Neutrophil (primary cell): ENCODE measurements around the gene SAP30BP.

Source experiments
- H3K27ac ChIP-seq: fragments of 200-600 bp; sonication (generic); 2 replicates; pipeline ENCODE4 v1.5.1; 2016; ENCODE audit warnings: mild to moderate bottlenecking, moderate library complexity
- H3K27me3 ChIP-seq: fragments of 200-600 bp; sonication (generic); 2 replicates; pipeline ENCODE4 v1.6.0; 2016; ENCODE audit warnings: mild to moderate bottlenecking
- H3K36me3 ChIP-seq: fragments of 200-600 bp; sonication (generic); 2 replicates; pipeline ENCODE4 v1.5.1; 2017
- H3K4me1 ChIP-seq, 2 experiments: fragments of 200-600 bp in 1 of 2; sonication (generic) in 1 of 2; 1 replicate in 1 of 2; 2 replicates in 1 of 2; pipeline versions ENCODE4 v1.5.1 to v1.6.1; 2013 to 2016; ENCODE audit warnings: low read depth in 1 of 2, low read length in 1 of 2, mild to moderate bottlenecking in 1 of 2, moderate library complexity in 1 of 2; ENCODE audit not compliant: control insufficient read depth in 1 of 2, insufficient read depth in 1 of 2
- H3K4me3 ChIP-seq, 2 experiments: fragments of 200-600 bp in 1 of 2; sonication (generic) in 1 of 2; 1 replicate in 1 of 2; 2 replicates in 1 of 2; pipeline ENCODE4 v1.5.1; 2013 to 2016; ENCODE audit warnings: low read depth in 1 of 2, low read length in 1 of 2, mild to moderate bottlenecking in 1 of 2, moderate library complexity in 1 of 2
- H3K9me3 ChIP-seq: fragments of 200-600 bp; sonication (generic); 2 replicates; pipeline ENCODE4 v1.5.1; 2016
- CTCF ChIP-seq: fragments of 200-600 bp; sonication (generic); IDR thresholded peaks from 2 replicates; pipeline ENCODE4 v1.5.1; 2016; ENCODE audit warnings: antibody characterized with exemption

The SAP30BP gene

GRCh38 chr17:75752405-75752709 lies 85.2 kb downstream of the SAP30BP start:
- no peak for TF ChIP-seq CTCF
- H3K36me3 ChIP-seq: peaks cover 1% of the 10 kb centered on the region
- H3K4me1 ChIP-seq: peaks cover 31 to 35% of the 10 kb centered on the region in 2 experiments
- no peaks in the 10 kb centered on the region for H3K9me3 ChIP-seq
- no peak overlapping the region for H3K27ac ChIP-seq
- no peak overlapping the region for H3K4me3 ChIP-seq
- peaks cover 27% of the 10 kb centered on the region for H3K27me3 ChIP-seq

GRCh38 chr17:75752802-75753513 lies 85.8 kb downstream of the SAP30BP start:
- Histone ChIP-seq H3K9me3 (no peaks in the 10 kb centered on the region), H3K4me3 (peak overlapping the region; percentile 46 to 62), H3K27ac (no peak overlapping the region), H3K27me3 (peaks cover 27% of the 10 kb centered on the region), H3K4me1 (peaks cover 26 to 29% of the 10 kb centered on the region in 2 experiments), H3K36me3 (peaks cover 7% of the 10 kb centered on the region)
- TF ChIP-seq CTCF: no peak

- Histone ChIP-seq H3K4me1 (peaks cover 26 to 29% of the 10 kb centered on the region in 2 experiments), H3K4me3 (peak overlapping the region; percentile 46 to 62), H3K36me3 (peaks cover 11% of the 10 kb centered on the region), H3K9me3 (no peaks in the 10 kb centered on the region), H3K27ac (peak overlapping the region; percentile 33), H3K27me3 (peaks cover 27% of the 10 kb centered on the region)
- peak; percentile 84 for TF ChIP-seq CTCF
Observed at GRCh38 chr17:75753514-75754377, 86.6 kb downstream of the SAP30BP start.

GRCh38 chr17:75754378-75755204 lies 87.5 kb downstream of the SAP30BP start:
- Histone ChIP-seq H3K27me3 (peaks cover 27% of the 10 kb centered on the region), H3K4me1 (peaks cover 24 to 27% of the 10 kb centered on the region in 2 experiments), H3K9me3 (no peaks in the 10 kb centered on the region), H3K36me3 (peaks cover 11% of the 10 kb centered on the region), H3K27ac (no peak overlapping the region), H3K4me3 (peak overlapping the region in 1 of 2 experiments; percentile 62)
- no peak for TF ChIP-seq CTCF

GRCh38 chr17:75755205-75755901 lies 88.2 kb downstream of the SAP30BP start:
- Histone ChIP-seq H3K27me3 (peaks cover 26% of the 10 kb centered on the region), H3K4me3 (no peak overlapping the region), H3K36me3 (peaks cover 11% of the 10 kb centered on the region), H3K27ac (no peak overlapping the region), H3K9me3 (no peaks in the 10 kb centered on the region), H3K4me1 (peaks cover 19 to 22% of the 10 kb centered on the region in 2 experiments)
- no peak for TF ChIP-seq CTCF
